GM19043 (cell line): ENCODE measurements around the gene SLIT3.

ENCODE experiments used
- ATAC-seq: cut with Tn5 transposase; IDR thresholded peaks from one replicate; pipeline ENCODE4 v1.9.1; 2021; ENCODE audit warnings: low read depth; ENCODE audit not compliant: unreplicated experiment

Gene SLIT3

DNA sequence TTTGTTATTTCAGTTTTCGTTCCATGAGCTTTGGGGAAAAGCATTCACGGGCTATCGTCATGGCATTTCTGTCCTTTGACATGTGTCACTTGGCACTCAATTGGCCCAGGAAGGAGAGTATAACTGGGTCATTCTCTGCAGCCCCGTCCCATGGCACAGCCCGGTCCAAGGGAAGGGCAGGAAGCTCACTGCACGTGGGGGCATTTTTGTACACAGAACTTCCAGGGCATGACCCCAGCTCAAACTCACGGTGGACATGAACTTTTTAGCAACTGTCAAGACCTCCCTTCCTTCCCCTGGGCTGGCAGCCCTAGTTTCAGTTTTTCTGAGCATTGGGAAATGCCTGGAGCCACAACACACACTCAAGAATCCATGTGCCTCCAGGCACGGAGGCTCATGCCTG, 560.1 kb downstream of the SLIT3 start:
- no peak for ATAC-seq

DNA sequence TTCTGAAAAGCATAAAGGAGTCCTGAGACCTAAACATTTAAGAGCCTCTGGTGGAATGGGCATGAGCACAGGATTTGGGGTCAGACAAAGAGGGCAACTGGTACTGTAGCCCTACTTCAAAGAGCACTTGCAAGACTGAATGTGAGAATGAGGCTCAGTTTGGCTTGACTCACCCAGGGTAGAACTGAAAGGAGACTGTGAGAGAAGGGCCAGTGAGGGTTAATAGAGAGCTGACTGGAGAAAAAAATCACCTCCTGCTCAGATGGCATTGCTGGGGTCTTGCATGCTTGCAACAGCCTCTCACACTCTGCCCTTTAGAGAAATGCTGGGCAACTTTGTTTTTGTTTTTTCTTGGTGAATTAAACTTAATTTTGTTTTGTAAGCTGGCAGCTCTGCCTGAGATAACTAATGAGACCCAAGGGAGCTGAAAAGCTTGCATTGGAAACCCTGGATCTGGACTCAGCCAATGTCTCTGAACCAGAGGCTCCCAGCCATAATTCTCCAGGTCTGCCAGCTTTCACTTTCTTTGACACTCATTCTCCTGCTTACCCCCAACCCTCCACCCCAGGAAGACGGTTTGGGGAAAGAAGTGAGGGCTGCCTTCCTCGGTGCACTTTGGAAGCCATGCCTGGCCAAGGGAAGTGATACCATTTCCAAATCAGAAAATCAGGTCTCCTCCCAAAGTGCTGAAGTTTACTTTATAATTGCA, 560.7 kb downstream of the SLIT3 start:
- no peak for ATAC-seq

DNA sequence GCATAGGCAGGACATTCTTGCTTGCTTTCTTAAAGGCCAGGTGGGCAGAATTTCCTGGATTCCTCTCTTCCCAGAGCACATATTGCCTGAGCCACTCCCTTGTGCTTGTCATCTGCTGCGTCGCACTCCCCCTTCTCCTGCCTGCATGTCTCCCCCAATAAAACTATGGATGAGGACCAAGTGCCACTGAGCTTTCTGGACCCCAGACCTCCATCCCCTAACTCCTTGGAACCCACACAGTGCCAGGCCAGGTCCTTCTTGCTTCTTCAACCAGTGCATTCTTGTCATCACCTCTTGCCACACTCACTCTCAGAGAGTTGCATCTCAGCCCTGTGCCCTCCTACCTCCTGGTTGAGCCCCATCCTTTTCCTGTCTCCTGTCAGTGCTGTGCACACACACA, 563.9 kb downstream of the SLIT3 start:
- no peak for ATAC-seq

DNA sequence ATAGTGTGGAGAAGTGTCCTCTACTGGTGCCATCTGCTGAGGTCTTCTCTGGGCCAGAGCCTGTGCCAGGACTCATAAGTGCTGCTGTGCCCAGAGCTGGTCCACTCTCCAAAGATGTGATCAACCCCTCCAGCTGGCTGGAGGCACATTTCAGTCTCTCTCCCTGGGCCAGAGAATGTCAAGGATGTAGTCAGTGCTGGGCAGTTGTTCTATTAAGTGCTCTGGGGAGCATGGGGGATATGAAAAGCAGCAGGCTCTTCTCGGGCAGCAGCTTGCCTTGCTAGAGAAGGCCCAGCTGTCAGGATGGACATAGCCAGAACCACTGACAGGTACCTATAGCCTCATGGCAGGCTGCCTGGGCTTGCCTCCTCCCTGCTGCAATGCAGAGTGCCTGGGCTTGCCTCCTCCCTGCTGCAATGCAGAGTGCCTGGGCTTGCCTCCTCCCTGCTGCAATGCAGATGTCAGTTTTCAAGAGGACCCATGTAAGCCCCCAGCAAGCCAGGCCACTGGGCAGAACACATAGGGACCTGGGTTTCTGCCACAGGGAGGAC, 564.6 kb downstream of the SLIT3 start:
- ATAC-seq, result no peak

DNA sequence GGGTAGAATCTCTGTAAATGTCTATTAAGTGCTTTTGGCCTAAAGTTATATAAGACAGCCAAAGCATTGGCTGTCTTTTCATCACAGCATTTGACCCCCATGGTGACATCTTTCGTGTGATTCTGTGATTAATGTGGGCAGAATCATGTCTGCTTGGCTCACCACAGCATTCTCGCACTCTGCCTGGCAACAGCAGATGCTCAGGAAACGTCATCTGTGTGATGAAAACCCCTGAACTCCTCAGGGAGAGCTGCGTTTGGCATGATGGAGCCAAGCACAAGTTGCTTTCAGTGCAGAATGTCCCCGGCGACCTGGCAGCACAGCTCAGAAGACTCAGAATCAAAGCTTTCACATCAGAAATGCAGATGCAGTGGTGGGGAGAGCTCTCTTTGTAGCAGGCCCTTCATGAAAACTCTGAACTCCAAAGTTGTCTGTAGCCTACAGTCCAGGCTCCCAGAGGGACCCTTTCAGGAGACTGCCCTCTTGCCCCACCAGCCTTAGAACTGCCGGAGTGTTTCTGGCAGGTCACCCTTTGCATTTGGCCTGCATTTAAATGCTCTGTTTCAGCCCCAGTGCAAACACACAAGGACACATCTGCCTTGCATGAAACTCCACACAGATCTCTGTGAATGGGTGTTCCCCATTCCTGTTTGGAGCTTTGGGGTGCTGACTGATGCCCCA, 566.2 kb downstream of the SLIT3 start:
- no peak for ATAC-seq

DNA sequence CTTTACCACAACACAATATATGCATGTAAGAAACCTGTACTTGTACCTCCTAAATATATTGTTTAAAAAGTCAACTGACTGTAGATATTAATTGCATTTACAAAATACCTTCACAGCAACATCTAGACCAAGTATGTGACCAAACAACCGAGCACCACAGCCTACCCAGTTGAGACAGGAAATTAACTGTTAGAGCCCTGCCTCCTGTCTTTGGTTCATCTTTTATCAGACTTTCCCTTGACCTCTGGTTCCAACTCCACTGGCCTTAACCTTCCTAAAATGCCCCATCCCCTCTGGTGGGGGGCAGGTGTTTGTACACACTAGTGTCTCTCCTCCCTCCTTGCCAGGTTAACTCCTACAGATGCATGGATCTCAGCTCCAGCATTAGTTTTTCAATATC, 566.8 kb downstream of the SLIT3 start:
- ATAC-seq, result no peak

DNA sequence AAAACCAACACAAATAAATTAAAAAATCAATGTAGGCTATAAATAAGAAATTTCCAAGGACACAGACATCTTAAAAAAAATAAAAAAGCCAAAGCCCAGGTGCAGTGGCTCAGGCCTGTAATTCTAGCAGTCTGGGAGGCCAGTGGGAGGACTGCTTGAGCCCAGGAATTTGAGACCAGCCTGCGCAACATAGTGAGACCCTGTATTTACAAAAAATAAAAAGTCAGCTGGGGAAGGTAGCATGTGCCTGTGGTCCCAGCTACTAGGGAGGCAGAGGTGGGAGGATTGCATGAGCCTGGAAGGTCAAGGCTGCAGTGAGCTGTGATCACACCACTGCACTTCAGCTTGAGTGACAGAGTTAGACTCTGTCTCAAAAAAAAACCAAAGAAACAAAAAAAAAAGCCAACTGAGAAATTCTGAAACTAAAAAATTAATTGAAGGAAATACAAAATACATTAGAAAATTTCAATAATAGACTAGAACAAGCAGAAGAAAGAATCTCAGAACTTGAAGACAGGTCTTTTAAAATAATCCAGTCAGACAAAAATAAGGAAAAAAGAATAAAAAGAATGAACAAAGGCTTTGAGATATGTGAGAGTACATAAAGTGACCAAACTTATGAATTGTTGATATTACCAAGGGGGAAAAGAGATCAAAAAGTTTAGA, 572.3 kb downstream of the SLIT3 start:
- ATAC-seq, result no peak

DNA sequence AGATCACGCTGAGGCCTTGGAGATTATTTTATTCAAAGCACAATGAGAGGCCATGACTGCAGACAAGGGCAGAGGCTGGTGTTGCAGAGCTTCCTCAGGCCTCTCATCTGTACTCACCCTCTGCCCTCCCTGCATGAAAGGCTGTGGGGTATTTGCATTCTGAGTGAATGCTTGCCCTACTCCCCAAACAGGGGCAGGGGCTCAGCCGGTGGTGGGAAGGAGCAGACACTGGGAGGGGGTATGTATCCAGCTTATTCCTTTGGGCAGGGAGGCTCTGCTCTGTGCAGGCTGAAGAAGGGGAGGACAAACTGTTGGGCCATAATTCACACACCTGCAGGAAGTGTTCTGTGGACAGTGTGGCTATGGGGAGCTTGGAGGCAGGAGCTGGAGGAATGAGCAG, 573.4 kb downstream of the SLIT3 start:
- no peak for ATAC-seq

DNA sequence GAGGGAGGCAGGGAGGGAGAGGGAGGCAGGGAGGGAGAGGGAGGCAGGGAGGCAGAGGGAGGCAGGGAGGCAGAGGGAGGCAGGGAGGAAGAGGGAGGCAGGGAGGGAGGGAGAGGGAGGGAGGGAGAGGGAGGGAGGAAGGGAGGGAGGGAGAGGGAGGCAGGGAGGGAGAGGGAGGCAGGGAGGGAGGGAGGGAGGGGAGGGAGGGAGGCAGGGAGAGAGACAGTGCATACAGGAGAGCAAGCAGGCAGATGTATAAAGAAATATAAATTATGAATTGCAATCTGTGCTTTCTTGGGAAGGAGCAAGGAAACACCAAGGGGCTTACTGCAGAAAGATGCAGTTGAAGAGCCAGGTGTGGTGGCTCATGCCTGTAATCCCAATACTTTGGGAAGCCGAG, 574.6 kb downstream of the SLIT3 start:
- ATAC-seq, result no peak

DNA sequence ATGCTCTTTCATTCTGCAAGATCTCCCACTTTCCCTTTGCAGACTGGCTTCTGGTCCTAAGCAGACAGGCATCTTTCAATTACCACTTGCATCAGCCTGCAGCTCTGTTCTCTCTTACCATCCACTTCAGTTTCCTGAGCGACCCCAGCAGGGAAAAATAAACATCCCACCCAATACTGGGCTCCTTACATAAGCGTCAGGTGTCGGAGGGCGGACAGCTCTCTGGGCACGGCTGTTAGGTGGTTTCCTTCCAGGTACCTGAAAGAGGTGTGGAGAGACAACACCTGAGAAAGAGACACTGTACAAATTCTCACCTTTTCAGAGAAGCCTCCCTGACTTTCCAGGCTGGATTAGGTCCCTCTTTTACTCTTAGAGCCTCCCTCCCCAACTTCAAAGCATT, 576.7 kb downstream of the SLIT3 start:
- no peak for ATAC-seq

DNA sequence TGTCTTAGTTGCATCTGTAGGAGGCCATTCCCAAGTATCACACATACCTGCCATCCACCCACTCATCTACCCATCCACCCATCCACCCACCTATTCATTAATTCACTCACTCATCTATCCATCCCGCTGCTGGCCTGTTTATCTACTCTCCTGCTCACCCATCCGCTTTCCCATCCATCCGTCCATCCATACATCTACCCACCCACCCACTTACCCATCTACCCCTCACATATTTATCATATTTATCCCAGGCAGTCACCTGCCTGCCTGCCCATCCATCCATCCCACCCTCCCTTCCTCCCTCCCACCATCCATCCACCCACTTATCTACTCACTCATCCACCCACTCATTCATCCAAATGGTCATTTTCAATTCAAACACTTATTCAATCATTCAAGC, 577.9 kb downstream of the SLIT3 start:
- no peak for ATAC-seq

DNA sequence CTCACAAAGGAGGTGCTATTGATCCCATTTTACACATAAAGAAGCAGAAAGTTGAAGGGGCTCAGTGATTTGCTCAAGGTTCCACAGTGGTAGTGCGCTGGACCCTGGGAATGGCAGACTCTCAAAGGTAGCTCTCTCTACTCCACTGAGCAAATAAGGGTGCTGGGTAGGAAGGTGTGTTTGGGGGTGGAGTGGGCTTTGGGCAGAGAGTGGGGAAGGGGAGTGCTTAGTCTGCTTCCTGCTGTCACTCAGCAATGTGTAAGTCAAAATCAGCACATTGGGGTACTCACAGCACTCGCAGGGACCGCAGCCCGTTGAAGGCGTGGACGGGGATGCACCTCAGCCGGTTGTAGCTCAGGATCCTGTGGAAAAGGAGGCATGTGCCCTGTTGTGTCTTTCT, 579.0 kb downstream of the SLIT3 start:
- no peak for ATAC-seq

DNA sequence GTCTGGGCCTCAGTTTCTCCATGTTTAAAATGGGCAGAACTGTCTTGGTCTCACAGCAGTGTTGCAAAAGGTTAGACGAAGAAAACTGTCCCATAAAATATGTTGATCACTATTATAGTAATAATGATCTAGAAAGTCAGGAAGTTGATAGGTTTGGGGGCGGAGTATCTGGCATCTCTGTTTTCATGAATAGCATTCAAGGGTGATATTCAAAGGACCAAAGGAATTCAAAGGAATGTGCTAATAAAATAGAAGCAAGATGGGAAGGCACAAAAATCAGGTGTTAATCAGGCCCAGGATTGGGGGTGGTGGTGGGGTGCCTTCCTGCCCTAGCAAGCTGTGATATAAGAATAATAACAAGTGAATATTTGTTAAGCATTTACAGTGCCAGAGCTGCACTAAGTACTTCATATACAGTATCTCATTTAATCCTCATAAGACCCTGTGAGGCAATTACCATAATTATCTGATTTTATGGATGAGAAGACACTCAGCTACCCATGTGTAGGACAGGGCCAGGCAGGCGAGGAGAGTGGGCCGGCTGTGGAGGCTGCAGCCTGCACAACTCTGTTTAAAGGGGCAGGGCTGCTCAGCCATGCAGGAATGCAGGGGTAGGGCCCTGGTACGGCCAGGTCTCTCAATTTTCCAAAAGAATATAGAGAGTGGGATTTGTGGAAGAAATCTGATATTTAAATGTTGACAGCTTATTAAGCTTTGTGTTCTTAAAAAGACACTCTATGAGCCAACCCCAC, 579.8 kb downstream of the SLIT3 start:
- no peak for ATAC-seq

DNA sequence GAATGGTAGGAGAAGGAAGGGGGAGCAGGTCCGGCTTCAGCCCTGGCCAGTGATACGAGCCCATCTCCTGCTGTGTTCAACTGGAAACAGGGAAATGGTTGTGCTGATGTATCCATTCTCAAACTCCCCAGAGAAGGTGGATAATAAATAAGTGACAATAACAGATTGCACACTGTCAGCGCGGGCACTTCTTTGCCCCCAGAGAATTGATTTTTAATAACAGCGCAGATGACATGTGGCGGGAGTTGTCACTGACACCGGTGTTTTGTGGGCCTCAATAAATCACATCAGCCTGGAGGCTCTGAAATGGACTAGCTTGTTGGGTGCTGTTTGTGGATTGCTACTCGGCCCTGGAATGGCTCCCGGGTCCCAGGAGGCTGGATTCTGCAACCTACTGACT, 580.4 kb downstream of the SLIT3 start:
- ATAC-seq, result no peak

DNA sequence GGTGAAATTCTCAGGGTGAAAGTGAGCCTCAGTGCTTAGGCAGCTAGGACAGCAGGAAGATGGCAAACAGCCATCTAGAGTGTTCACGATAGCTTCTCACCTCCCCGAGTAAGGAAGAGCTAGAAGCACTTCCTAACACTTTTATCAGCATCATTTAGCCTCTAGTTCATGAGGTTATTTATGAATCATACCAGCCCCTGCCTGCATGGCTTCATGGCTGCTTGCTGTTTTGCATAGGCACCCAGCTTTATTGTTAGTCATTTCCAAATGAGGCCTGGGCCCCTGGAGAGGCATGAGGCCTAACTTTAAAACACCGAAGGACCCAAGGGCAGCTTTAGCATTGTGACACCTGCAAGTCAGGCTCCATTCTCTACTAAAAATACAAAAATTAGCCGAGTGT, 586.9 kb downstream of the SLIT3 start:
- no peak for ATAC-seq

DNA sequence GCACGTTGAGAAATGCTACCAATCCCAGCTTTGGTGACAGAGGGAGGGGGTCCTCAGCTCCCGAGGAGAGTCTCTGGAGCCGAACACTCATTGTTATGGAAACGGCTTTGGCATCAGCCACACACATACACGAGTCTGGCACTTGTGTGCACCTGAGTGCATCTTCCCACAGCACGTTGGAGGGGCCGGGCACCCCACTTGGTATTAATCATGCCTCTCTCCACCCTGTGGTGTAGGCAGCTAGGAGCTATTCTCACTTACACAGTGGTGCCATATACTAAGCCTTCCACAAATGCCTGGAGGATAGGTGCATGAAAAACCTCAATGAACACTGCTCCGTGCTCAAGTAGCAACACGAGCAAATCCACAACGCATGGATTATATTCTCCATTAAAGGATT, 587.9 kb downstream of the SLIT3 start:
- no peak for ATAC-seq

DNA sequence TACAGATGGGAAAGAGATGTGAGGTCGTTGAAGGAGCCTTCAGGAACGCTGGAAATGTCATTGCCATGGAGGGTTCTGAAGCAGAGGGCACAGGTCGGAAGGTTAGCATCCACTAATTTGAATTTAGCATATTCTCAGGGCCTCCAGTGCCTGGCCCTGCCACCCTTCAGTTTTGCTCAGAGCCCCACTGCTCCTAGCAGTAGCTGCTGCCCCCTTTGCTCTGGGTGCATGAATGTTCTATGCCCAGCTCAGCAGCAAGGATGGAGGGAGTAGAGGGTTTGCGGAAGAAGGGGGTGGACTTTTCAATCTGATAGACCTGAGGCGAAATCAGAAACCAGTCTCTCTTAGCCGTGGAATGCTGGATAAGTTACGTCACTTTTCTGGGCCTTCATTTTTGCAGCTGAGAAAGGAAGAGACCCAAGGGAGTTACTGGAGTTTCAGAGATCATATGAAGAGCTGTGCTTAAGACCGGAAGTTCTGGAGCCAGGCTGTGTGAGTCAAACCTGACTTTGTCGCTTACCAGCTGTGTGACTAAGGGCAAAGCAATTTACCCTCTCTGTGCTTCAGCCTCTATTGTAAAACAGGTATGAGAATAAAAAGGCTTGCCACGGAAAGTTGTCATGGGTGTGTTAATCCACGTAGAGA, 588.5 kb downstream of the SLIT3 start:
- ATAC-seq, result no peak

DNA sequence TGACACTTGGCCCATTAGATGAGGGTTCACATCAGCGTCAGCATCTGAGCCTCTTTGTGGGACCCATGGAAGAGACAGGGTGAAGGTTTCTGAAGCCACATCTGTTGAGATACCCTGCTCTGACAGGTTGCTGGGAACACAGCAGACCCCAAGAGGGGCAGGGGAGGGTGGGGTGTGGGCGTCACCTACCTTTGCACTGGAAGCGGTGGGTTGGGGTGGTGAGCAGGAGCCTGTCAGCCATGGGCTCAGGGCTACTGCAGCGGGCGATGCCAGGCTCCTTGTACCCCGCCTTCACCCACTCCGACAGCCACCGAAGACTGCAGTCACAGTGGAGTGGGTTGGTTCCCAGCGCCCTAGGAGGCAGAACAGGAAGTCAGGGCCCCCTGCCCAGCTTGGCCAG, 590.2 kb downstream of the SLIT3 start:
- ATAC-seq, result no peak

DNA sequence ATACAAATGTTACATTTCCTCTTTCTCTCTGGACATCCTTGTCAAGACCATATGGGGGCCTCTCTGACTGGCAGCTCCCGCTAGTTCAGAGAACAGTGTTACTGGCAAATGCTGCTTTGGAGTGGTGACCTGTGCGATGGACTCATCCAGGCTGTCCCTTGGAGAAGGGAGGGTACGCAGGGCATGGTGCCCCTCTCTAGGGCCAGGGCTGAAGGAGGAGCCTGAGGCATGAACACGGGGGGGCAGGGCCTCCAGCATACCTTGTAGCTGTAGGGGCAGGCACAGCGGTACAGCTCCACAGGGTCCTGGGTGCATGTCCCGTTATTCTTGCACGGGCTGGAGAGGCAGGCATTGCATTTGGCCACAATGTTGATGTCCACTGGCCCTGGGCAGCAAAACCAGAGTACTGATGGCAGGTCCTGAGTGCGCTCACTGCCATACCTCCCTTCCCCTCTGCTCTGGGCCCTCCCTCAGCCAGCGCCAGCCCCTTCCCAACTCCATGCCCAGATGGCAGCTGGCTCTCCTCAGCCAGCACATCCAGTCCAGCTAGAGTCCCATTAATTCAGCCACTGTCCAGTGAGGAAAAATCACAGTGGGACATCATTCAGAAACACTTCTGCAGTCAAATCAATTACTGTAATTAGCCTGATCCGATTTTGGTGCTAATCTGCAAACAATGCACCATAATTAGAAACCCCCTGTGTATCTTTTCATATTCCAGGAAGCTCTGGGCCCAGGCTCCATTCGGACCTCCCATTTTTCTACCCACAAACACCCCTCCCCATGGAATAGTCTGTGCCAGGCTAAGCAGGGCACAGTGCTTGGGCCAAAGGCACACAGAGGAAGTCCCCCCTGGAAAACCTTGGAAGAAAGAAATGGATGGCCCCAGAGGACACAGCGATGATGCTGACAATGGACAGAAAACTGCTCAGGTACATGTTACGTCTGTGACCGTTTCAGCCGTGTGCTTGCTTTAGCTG, 592.9 kb downstream of the SLIT3 start:
- no peak for ATAC-seq
